ENCODE measurements around the gene TERC. TPM values are rescaled to one million over a fixed set of nuclear protein-coding genes. Genes with fewer than 3 reads are reported as not detected.

The TERC gene
- total RNA-seq, 1 donor from 2014 or later: 6.4 TPM

DNA sequence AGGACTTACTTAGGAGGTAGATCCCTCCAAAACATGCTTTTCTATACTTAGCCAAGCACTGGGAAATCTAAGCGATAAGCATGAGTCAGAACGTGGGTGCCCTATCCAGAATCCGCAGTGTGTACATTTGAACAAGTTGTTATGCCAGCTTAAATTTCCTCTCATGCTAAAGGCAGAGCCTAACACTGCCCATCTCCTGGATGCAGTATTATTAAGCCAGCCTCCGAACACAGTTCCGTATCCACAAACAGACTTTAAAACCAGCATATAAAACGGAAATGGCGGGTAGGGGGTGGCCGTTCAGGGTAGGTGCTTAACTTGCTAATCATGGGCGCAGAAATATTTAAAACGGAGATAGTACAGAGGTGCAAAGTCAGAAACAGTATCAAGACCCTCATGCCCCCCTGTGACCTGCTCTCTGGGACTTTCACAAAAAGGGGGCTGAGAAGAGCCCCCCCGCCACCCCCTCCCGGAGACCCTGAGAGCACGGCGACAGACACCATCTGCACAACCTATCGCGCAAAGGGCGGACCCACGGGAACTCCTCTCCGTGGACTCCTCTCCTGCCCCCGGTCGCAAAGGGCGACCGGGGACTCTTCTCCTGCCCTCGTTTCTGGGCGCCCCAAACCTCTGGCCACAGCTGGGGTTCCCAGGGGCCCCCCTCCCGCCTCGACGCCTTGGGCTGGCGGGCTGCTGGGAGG is 46.9 kb upstream of the TERC start:
- no peak for DNase-seq
- H3K36me3 Mint-ChIP-seq (ENCODE audit: unreplicated experiment): peaks cover 5% of the 10 kb centered on the region
- H3K9me3 Mint-ChIP-seq (ENCODE audit: unreplicated experiment): peaks cover 9% of the 10 kb centered on the region
- H3K4me1 Mint-ChIP-seq (ENCODE audit: low read depth, unreplicated experiment): peaks cover 13% of the 10 kb centered on the region
- H3K27ac Mint-ChIP-seq (ENCODE audit: unreplicated experiment): peak overlapping the region; percentile 89
- TF ChIP-seq, protein P1, sequence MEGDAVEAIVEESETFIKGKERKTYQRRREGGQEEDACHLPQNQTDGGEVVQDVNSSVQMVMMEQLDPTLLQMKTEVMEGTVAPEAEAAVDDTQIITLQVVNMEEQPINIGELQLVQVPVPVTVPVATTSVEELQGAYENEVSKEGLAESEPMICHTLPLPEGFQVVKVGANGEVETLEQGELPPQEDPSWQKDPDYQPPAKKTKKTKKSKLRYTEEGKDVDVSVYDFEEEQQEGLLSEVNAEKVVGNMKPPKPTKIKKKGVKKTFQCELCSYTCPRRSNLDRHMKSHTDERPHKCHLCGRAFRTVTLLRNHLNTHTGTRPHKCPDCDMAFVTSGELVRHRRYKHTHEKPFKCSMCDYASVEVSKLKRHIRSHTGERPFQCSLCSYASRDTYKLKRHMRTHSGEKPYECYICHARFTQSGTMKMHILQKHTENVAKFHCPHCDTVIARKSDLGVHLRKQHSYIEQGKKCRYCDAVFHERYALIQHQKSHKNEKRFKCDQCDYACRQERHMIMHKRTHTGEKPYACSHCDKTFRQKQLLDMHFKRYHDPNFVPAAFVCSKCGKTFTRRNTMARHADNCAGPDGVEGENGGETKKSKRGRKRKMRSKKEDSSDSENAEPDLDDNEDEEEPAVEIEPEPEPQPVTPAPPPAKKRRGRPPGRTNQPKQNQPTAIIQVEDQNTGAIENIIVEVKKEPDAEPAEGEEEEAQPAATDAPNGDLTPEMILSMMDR (IDR thresholded peaks at IDR 0.05; ENCODE audit: partially characterized antibody, unreplicated experiment): no peak
- peaks cover 6% of the 10 kb centered on the region for H3K27me3 Mint-ChIP-seq (ENCODE audit: unreplicated experiment)
- H3K4me3 Mint-ChIP-seq (ENCODE audit: unreplicated experiment): peak overlapping the region; percentile 88

DNA sequence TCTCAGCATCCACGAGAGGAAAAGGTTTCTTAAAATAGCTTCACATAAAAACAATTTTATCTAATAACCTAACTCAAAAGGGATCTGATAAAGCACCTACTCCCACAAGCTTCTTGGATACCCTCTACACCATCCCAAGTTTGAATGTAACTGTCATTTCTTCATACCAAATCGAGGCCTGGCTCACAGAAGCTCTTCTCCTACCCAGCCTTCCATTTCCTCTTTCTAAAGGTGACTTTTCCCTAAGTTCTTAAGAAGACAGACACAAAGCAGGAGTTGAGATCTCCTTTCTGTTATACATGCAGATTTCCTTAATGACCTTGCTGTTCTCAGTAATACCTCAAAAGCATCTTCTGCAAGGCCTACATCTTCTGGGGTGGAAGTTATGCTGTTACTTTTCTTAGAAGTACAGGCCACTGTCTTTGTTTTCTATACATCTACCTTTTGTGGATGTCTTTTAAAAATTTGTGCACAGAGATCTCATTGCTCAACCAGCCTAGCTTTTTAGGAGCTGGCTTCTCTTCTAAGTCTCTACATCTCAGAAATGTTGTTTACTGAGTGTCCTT is 44.5 kb upstream of the TERC start:
- TF ChIP-seq, protein P1 (IDR thresholded peaks at IDR 0.05; ENCODE audit: partially characterized antibody, unreplicated experiment): no peak

DNA sequence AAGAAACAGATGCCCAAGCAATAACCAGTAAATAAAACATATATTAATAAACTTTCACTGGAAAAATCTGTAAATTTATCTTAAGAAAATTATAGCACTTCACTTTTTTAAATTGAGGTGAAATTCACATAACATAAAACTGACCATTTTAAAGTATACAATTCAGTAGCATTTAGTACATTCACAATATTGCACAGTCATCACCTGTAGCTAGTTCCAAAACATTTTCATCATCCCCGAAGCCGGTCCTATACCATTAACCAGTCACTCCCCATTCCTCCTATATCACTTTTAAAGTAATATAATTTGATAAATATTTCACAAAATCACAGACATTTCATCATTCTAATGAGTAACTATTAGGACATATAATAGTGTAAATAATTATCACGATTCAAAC is 39.8 kb upstream of the TERC start:
- H3K27me3 Mint-ChIP-seq (ENCODE audit: unreplicated experiment): no peaks in the 10 kb centered on the region
- H3K36me3 Mint-ChIP-seq (ENCODE audit: unreplicated experiment): no peaks in the 10 kb centered on the region
- no peaks in the 10 kb centered on the region for H3K9me3 Mint-ChIP-seq (ENCODE audit: unreplicated experiment)
- no peak overlapping the region for H3K4me3 Mint-ChIP-seq (ENCODE audit: unreplicated experiment)
- no peak for DNase-seq
- no peaks in the 10 kb centered on the region for H3K4me1 Mint-ChIP-seq (ENCODE audit: low read depth, unreplicated experiment)
- no peak overlapping the region for H3K27ac Mint-ChIP-seq (ENCODE audit: unreplicated experiment)
- TF ChIP-seq, protein P1 (IDR thresholded peaks at IDR 0.05; ENCODE audit: partially characterized antibody, unreplicated experiment): no peak

More for the DNA sequence above, 44.5 kb upstream of the TERC start:
- H3K27ac Mint-ChIP-seq (ENCODE audit: unreplicated experiment): no peak overlapping the region
- H3K9me3 Mint-ChIP-seq (ENCODE audit: unreplicated experiment): peaks cover 9% of the 10 kb centered on the region
- DNase-seq: no peak
- H3K4me3 Mint-ChIP-seq (ENCODE audit: unreplicated experiment): no peak overlapping the region
- H3K4me1 Mint-ChIP-seq (ENCODE audit: low read depth, unreplicated experiment): peaks cover 13% of the 10 kb centered on the region
- H3K36me3 Mint-ChIP-seq (ENCODE audit: unreplicated experiment): no peaks in the 10 kb centered on the region
- H3K27me3 Mint-ChIP-seq (ENCODE audit: unreplicated experiment): peaks cover 6% of the 10 kb centered on the region

DNA sequence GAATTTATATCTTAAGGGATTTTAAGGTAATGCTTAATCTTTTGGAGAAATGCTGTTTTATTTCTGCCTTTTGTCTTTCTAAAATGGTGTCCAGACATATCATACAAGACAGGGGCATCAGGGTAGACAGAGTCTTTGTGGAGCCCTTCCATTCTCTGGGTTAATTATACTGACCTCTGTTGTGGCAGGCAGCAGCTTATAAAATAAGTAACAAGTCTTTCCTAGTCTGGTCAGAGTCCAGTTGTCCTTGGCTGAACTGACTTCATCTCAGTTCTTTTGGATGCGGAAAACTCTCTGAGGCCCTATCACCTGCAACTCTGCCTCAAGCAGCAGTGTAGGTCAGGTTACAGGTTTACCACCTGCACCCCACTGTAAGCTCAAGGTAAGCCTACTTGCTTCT is 27.5 kb upstream of the TERC start:
- Mint-ChIP-seq H3K27me3 (ENCODE audit: unreplicated experiment) (no peaks in the 10 kb centered on the region), H3K4me1 (ENCODE audit: low read depth, unreplicated experiment) (no peaks in the 10 kb centered on the region), H3K36me3 (ENCODE audit: unreplicated experiment) (no peaks in the 10 kb centered on the region), H3K9me3 (ENCODE audit: unreplicated experiment) (no peaks in the 10 kb centered on the region), H3K4me3 (ENCODE audit: unreplicated experiment) (no peak overlapping the region), H3K27ac (ENCODE audit: unreplicated experiment) (no peak overlapping the region)
- TF ChIP-seq, protein P1 (IDR thresholded peaks at IDR 0.05; ENCODE audit: partially characterized antibody, unreplicated experiment): no peak
- DNase-seq: no peak

Measured in glutamatergic neuron (in vitro differentiated cells).